Eye (tissue), 1 donor: ENCODE data around the gene DLAT.
"Not testable (repeated sequence)": the region's sequence is repeated elsewhere in the genome, so short reads cannot be mapped to it uniquely, and the experiment has no call there.

Source experiments
- DNase-seq: peaks from one replicate; pipeline ENCODE4 v3.0.0-alpha.2; 2015

DLAT gene

DNA sequence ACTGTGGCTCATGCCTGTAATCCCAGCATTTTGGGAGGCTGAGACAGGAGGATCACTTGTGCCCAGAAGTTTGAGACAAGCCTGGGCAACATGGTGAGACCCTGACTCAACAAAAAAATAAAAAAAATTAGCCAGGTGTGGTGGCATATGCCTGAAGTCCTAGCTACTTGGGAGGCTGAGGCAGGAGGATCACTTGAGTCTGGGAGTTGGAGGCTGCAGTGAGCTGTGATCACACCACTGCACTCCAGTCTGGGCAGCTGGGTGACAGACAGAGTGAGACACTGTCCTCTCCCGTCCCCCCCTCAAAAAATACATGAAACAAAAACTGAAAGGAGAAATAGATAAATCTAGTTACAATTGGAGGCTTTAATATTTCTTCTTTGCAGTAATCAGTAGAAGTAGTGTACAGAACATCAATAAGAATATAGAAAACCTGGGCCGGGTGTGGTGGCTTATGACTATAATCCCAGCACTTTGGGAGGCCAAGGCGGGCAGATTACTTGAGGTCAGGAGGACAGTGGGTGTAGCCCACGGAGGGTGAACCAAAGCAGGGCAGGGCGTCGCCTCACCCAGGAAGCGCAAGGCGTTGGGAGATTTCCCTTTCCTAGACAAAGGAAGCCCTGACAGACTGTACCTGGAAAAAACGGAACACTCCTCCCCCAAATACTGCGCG, 19.6 kb upstream of the DLAT start:
- no peak for DNase-seq

DNA sequence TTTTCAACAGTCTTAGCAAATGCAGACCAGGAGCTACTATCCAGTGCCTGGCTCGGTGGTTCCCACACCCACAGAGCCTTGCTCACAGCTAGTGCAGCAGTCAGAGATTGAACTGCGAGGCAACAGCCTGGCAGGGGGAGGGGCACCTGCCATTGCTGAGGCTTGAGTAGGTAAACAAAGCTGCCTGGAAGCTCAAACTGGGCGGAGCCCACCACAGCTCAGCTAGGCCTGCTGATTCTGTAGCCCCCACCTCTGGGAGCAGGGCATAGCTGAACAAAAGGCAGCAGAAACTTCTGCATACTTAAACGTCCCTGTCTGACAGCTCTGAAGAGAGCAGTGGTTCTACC, 19.1 kb upstream of the DLAT start:
- DNase-seq = not testable (repeated sequence)

DNA sequence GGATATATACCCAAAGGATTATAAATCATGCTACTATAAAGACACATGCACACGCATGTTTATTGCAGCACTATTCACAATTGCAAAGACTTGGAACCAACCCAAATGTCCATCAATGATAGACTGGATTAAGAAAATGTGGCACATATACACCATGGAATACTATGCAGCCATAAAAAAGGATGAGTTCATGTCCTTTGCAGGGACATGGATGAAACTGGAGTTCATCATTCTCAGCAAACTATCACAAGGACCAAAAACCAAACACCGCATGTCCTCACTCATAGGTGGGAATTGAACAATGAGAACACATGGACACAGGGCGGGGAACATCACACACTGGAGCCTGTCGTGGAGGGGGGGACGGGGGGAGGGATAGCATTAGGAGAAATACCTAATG, 13.8 kb upstream of the DLAT start:
- DNase-seq = not testable (repeated sequence)

DNA sequence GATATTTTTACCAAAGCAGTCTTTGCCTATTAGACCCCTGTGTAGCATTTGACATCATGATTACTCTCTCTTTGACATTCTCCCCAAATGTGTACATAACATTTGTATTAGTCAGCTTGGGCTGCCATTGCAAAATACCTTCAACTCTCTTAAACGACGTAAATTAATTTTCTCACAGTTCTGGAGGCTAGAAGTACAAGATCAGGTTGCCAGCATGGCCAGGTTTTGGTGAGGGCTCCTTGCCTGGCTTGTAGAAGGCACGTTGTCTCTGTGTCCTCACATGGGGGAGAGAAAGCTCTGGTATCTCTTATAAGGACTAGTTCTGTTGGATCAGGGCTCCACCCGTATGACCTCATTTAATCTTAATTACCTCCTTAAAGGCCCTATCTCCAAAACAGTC, 12.3 kb upstream of the DLAT start:
- DNase-seq = no peak

DNA sequence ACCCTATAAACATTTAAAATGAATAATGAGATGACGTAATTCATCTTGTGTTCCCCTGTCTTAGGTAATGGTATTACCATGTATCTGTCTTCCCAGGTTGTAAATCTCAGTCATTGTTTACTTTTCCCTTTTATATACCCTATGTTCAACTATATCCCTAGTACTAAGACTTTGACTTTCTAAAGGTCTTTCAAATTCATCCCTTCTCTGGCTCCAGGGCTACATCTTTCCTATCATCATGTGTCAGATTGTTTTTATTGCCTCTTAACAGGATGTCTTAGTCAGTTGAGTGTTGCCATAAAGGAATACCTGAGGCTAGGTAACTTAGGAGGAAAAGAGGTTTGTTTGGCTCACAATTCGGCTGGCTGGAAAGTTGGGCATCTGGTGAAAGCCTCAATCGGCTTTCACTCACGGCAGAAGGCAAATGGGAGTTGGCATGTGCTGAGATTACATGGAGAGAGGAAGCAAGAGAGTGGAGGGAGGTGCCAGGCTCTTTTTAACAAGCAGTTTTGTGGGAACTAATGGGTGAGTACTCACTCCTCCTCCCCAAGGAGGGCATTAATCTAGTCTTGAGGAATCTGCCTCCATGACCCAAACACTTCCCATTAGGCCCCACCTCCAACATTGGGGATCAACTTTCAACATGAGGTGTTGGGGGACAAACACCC, 11.6 kb upstream of the DLAT start:
- DNase-seq = no peak

DNA sequence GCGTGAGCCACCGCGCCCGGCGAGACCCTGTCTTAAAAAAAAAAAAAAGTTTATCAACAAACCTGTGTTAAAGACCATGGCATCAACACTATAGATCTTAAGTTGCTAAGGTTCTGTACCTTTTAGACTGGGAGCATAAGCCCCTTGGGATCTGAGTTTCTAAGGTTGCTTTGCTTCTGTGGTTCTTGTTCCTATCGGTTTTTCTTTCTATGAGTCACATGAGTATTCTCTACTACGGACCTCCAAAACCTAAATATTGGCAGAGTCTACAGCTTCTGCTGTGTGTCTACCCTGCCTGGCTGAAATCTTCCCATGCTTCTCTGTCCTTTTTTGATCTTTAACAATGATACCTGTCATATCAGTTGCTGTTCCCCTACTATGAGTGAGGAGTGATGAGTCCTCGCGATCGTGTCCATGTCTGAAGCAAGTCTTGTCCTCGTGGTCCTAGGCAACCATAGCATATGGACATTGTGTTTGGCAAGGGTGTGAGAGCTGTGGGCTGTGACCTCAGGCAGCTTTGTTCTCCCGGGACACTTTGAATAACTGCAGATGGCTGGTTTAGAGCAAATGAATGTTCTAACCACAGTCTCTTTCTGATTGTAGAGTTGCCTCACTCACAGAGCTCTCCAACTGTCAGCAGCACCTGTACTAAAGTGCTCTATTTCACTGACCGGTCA, 9.0 kb upstream of the DLAT start:
- no peak for DNase-seq

DNA sequence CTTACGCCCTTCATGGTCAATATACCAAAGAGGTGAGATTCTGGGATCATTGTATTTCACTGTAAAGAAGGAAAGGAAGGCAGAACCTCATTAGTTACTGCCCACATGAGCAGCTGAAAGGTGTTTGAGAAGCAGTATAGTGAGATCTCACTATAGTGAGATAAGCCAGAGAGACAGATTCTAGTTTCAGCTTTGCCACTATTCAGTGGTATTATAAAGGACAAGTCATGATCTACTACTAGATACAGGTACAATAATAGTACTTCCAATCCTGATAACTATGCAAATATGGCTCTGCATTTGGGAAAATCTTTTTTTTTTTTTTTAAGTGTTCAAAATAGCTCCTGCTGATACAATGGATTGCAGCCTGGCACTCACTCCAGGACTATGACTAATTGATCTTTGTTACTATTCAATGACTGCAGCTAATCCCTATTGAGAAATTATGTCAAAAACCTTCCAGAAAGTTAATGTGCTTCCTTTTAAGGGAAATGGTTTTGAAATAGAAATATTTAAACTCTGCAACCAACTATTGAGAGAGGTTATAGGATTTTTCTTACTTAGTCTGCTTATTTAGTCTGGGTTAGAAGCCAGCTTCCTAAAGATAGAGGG, 8.3 kb upstream of the DLAT start:
- no peak for DNase-seq

DNA sequence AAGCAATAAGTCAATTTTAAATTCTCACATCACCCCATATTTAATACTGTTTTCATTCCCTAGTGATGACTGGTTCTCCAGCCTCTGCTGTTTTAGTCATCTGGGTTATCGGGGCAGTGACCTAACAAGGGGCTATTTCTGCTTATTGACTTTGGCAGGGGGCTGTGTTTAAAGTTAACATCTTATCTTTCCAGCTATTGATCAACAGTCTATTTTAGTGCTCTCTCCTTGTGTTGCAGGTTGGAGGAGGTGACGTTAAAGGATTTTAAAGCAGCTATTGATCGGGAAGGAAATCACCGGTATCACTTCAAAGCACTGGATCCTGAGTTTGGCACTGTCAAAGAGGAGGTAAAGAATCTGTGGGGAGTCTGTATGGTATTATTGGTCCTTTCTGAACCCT, 7.7 kb upstream of the DLAT start:
- no peak for DNase-seq

DNA sequence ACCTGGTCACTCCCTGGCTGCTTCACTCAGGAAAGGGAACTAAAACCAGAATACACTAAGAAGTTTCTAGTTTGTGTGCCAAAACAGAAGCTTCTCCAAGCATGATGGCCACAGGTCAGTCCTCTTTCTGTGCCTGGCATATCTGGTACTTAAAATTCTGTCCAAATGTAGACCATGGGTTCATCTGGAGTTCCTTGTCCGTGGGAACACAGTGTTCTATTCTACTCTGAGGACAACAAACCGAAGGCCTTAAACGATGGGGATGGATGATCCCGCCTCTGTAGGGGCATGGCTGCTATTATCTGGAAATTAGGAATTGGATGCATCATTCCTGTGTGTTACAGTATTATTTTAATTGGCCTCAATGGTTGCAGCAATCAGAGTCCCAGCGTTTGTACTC, 6.1 kb upstream of the DLAT start:
- no peak for DNase-seq

DNA sequence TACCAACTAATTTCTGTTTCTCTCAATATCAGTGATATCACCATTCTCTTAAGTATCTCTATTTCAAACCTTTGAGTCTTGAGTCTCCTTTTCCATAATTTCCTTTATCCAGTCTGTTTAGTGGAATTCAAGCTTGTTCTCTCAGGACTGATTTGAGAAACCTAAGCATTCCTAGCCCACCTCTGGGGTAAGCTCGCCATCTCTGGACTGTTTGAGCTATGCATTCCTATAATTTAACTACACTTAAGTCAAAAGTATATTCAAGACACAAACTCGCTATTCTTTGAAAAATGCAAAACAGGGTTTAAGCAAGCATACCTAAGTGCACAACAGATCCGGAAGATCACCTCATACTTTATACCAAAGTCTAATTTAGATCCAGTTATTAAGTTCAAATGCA, 2.1 kb upstream of the DLAT start:
- DNase-seq = no peak

DNA sequence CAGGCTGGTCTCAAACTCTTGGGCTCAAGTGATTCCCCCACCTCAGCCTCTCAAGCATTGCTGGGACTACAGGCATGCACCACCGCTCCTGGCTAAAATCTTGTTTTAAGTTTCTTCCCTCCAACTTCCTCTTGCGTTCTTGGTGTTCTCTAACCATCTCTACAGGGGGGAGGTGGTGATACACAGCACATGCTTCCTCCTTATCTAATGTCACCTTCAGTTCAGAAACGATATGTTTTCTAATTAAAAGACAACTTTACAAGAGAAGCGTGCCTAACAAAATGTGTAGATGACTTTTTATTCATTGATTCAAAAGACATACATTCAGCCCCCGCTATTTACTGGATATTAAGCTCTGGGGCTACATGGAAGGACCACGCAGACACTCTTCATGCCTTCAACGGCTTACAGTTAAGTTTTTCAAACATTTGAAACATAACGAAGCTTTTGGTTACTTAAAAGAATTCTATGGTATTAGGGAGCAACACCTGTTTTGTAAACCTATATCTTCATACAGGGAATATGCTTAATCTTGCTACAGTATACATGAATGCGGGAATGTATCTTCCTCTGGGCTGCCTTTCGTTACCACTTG, 933 bp upstream of the DLAT start:
- no peak for DNase-seq

DNA sequence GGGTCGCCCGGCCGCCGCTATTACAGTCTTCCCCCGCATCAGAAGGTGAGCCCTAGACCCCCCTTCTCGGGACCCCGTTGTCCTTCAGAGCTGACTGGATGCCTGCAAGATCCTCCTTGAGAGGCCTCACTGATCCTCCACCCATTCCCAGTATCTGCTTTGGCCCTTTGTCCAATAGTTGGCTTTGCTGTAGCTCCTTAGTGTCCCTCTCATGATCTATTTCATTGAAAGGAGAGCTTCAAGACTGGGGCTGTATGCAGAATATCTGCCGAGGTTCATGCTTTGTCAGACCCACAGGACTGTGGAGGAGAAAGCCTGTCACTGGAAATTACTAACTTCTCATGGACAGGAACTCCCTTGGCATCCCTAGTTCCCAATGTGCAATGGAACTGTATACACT, 499 bp downstream of the DLAT start:
- peak; percentile 63 for DNase-seq

DNA sequence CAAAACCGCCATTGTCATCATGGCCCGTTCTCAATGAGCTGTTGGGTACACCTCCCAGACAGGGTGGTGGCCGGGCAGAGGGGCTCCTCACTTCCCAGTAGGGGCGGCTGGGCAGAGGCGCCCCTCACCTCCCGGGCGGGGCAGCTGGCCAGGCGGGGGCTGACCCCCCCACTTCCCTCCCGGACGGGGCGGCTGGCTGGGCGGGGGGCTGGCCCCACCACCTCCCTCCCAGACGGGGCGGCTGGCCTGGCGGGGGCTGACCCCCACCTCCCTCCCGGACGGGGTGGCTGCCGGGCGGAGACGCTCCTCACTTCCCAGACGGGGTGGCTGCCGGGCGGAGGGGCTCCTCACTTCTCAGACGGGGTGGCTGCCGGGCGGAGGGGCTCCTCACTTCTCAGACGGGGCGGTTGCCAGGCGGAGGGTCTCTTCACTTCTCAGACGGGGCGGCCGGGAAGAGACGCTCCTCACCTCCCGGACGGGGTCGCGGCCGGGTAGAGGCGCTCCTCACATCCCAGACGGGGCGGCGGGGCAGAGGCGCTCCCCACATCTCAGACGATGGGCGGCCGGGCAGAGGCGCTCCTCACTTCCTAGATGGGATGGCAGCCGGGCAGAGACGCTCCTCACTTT, 1.7 kb downstream of the DLAT start:
- DNase-seq = not testable (repeated sequence)

DNA sequence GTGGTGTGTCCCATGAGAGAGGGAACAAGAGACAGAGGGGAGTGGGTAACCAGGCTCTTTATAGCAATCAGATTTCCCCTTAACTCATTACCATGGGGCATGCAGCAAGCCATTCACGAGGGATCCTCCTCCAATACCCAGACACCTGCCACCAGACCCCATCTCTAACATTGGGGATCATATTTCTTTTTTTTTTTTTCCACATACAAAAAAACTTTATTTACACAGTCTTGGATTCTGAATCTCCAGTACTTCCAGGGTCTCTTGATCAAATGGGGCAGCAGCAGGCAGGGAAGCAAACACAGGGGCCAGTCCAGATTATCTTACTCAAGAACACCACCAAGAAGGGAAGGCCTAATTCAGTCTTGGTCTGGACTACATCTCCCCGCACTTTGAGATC, 4.3 kb downstream of the DLAT start:
- no peak for DNase-seq

DNA sequence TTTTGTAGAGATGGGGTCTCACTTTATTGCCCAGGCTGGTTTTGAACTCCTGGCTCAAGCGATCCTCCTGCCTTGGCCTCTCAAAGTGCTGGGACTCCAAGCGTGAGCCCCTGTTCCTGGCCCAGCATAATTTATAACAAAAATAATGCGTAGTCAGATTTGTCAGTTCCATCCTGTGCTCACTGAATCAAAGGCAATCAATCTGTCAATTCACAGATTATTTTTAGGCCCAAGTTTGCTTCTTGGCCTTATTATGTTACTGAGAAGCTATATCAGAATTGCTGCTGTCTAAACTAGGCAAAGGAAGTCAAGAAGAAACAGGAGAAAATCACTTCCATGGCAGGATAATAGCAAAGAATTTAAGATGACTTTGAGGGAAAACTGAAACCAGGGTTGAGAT, 8.7 kb downstream of the DLAT start:
- no peak for DNase-seq

DNA sequence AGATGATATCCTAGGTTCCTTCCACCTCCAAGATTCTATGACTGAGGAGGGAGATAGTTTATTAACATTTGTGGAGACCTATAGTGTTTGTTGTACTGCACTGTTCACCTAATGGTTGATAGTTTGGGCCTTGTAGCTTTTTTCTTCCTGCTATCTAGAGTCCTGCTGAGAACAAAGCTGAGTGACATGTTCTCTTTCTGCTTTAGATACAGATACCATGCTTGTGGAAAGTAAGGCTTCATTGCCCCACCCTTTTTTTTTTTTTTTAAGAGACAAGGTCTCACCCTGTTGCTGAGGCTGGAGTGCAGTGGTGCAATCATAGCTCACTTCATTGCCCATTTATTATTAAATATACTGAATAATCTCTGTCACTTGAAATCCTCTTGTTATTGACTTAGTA, 12.3 kb downstream of the DLAT start:
- no peak for DNase-seq

DNA sequence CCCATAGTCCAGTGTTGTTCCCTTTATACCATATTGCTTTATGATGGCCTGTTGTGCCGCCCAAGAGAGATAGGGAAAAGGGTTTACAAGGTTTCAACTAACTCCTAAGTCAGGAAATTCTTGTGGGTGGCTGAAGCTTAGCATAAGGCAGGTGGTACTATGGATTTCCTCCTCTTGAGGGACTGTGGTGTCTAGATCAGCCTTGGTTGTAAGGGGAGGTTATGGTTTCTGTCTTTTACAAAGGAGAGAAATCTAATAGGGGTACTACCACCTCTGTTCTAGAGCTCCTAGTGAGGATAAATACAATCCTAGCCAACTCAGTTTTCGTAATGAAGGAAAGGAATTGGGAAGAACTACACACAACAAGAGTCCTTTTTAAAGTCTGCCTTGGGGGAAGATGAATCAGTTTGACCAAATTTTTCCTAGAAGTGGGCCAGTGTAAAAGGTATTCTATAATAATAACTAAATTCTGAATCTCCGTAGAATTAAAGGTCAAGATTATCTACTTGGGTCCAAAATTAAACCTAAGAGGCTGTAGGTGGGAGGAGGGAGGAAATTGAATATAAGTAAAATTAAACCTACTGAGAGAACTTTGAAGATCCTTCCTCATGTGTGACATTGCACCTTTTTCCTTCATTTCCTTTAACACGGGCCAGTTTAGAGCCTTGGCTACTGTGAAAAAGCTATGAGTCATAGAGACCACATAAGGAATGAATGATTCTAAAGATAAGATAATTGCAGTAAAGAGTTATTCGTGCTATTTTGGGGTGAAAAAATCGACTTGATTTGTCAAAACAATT, 17.2 kb downstream of the DLAT start:
- no peak for DNase-seq

DNA sequence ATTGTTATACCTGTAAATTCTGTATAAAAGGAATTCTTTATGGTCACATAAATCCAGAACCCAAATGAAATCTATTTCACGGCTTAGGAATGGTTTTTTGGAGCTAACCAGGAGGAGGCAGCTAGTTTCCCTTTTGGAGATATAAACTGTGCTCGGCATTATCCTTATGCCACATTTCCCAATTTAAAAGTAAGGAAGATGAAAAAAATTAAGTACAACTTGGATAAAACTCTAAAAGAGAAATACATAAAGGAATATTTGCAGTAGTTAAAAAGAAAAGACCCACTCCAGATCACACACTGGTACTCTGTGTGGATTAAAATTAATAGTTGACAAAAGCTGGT, 17.7 kb downstream of the DLAT start:
- no peak for DNase-seq

DNA sequence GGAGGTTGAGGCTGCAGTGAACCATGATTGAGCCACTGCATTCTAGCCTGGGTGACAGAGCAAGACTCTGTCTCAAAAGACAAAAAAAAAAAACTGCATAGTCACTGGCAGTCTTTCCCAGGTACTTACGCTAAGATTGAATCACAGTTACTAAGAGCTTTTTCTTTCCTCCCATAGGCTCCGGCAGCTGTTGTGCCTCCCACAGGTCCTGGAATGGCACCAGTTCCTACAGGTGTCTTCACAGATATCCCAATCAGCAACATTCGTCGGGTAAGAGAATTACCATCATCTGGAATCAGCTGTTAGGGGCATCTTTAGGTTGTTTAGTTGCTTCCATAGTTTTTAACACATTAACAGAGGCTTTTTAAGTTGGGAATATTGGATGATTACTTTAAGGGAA, 19.8 kb downstream of the DLAT start:
- no peak for DNase-seq

DNA sequence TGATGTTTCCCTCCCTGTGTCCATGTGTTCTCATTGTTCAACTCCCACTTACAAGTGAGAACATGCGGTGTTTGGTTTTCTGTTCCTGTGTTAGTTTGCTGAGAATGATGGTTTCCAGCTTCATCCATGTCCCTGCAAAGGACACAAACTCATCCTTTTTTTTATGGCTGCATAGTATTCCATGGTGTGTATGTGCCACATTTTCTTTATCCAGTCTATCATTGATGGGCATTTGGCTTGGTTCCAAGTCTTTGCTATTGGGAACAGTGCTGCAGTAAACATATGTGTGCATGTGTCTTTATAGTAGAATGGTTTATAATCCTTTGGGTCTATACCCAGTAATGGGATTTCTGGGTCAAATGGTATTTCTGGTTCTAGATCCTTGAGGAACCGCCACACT, 21.4 kb downstream of the DLAT start:
- not testable (repeated sequence) for DNase-seq

DNA sequence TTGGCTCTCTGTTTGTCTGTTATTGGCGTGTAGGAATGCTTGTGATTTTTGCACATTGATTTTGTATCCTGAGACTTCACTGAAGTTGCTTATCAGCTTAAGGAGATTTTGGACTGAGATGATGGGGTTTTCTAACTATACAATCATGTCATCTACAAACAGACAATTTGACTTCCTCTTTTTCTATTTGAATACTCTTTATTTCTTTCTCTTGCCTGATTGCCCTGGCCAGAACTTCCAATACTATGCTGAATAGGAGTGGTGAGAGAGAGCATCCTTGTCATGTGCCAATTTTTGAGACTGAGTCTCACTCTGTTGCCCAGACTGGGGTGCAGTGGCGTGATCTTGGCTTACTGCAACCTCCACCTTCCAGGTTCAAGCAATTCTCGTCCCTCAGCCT, 23.0 kb downstream of the DLAT start:
- DNase-seq = not testable (repeated sequence)

DNA sequence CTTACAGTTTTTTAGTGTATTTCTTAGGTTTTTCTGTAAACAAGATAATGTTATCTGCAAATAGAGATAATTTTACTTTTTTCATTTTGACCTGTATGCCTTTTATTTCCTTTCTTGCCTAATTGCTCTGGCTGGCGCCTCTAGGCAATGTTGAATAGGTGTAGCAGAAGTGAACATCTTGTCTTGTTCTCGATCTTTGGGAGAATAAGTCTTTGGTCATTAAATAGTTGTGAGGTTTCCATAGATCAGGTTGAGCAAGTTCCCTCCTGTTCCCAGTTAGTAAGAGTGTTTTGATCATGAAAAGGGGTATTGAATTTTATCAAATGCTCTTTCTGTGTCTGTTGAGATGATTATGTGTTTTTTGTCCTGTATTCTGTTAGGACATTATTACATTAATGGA, 24.6 kb downstream of the DLAT start:
- DNase-seq = no peak

DNA sequence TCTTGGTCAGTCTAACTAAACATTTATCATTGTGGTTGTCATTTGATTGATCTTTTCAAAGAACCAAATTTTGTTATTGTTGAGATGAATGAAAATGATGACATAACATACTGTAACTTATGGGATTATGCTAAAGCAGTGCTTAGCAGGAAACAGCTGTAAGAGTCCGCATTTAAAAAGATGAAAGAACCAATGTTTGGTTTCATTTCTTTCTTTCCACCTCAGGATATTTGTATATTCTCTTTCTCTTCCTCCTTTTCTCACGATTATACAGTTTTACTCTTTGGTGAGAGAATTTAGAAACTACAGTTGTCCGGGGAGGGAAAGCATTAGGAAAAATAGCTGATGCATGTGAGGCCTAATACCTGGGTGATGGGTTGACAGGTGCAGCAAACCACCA, 25.5 kb downstream of the DLAT start:
- DNase-seq = no peak
